Activated CD4-positive, CD25-positive, alpha-beta regulatory T cell treated with anti-CD3 and anti-CD28 coated beads, Interleukin-2, amount 50 U/mL, for 16 hours (primary cell): ENCODE measurements around the gene FAAH.

Experiments
- DNase-seq: peaks from one replicate; pipeline ENCODE4 v3.0.0-alpha.2; 2020; ENCODE audit warnings: low read depth, low spot score

FAAH gene

GRCh38 chr1:46422261-46422871, 28.2 kb downstream of the FAAH start:
- no peak for DNase-seq

DNA sequence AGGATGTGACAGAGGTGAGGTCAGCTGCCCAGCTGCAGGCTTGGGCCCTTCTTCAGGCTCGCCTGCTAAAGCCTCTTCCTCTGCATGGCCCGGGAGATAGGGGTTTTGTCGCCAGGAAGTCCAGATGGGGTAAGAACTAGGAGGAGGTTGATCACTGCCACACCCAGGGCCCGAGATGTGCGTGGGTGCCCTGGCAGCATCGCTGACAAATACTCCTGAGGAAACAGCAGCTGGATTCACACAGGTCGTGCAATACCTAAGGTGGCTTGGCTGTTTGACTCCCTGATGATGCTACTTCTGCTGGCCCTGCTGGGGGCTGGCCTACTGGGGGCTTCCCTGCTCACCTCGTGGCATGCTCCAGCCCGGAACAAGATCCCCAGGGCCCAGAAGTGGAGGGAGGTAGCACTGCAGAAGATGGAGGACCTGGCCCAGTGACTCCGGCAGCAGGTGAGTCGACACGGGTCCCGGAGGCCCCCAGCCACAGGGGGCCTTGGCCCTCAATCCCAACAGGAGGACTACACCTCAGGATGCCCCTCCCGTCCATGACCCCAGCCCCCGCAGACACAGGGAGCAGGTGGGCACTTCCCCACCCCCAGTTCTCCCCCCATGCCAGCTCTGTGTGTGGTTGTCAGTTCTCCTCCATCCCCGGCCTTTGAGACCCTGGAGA, 29.6 kb downstream of the FAAH start:
- no peak for DNase-seq

DNA sequence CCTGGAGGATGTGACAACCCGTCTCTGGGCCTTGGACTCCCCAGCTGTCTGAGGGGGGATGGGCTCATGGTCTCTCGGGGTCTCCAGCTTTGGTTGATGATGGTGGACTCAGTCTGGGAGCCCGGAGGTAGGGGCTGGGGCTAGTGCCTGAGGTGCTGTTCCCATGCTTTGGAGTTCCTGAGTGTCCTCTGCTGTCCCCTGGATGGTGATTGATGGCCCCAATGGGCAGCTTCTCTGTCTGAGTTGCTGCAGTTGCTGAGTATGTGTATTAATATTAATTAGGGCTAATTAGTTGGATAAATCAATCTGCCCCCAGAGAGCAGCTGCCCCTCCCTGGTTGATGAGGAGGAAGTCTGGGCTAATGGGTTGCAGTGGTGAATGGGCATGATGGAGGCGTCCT, 30.6 kb downstream of the FAAH start:
- no peak for DNase-seq

GRCh38 chr1:46425726-46426125, 31.6 kb downstream of the FAAH start:
- no peak for DNase-seq

- DNase-seq, result no peak
These were observed 33.4 kb downstream of the FAAH start for GRCh38 chr1:46427541-46427940.

- DNase-seq, result no peak
These were observed 35.3 kb downstream of the FAAH start for GRCh38 chr1:46429436-46429835.

GRCh38 chr1:46431695-46432094, 37.6 kb downstream of the FAAH start:
- DNase-seq, result no peak

DNA sequence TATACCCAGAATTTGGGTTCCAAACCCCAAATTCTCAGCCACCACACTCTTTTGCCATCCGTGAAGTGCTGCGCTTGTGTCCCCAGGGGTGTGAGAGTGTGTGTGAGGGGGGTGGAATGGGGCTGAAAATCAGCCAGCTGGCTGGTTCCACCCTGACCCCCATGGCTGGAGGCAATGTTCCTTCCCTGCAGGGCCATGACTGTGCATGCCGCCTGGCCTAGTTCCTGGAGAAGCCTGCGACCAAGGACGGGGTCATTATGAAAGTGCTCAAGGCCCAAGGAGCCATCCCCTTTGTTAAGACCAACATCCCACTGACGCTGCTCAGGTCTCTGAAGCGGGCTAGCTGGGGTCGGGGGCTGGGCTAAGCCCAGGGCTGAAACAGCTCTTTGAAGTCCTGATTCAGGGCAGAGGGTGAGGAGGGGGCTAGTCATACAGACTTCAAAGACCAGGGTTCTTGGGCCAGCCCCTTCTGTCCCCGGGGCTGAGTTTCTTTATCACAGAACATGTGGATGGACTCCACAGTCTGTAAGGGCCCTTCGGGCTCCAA, 38.7 kb downstream of the FAAH start:
- no peak for DNase-seq

GRCh38 chr1:46434358-46434757, 40.2 kb downstream of the FAAH start:
- DNase-seq, result no peak

DNA sequence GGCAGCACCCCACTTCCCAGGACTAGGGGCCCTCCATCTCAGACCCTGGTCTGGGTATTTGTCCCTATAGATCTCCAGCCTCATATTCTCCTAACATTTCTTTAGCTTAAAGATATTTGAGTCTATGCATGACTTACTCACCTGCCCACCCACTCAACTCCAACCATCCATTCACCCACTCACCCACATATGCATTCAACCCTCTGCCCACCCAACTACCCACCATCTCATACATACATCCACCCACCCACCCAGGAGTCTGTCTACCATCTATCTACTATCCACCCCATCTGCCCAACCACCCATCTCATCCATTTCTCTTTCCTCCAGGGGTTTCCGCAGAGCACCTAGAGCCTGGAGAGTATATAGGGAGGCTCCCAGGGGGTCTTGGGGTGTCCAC, 42.7 kb downstream of the FAAH start:
- DNase-seq, result no peak

DNA sequence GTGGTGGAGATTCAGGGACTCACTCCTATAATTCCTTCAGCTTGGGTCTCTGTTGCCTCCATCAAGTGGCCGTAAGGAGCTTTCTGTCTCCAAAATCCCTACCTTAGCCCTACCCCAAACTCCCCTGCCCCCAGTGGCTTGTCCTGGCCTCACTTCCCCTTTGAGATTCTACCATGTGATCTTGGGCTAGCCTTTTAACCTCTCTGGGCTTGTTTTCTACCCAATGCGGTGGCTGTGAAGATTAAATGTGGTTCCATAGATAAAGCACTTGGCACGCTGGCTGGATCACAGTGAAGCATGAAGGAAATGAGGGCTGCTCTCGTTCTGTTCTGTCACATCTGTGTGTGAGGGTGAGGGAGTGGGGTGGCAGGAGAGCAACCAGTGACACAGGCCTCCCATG, 43.6 kb downstream of the FAAH start:
- DNase-seq, result no peak

- no peak for DNase-seq
These were observed 44.2 kb downstream of the FAAH start for GRCh38 chr1:46438346-46438745.

GRCh38 chr1:46440478-46440877, 46.4 kb downstream of the FAAH start:
- no peak for DNase-seq

GRCh38 chr1:46442317-46443161, 48.4 kb downstream of the FAAH start:
- DNase-seq, result peak; percentile 16

- DNase-seq, result no peak
These were observed 50.3 kb downstream of the FAAH start for GRCh38 chr1:46444466-46444865.

DNA sequence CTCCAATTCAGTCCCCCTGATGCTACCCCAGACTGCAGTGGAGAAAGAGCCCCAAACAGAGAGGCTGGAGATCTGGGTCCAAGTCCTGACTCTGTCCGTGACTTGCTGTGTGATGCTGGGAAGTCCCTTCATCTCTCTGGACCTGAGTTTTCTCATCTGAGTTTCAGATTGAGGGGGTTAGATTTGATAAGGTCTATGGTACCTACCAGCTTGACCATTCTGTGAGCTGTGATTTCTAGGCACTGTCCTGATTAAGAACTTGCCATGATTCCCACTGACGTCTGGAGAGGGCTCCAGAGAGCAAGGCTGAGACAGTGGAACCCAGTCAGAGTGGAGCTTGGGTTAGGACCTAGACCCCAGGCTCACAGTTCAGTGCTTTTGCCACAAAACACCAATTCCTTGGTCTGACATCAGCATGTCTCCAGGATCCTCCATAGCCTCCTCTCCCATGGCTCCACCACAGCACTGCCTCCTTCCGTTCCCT, 51.7 kb downstream of the FAAH start:
- no peak for DNase-seq

GRCh38 chr1:46446646-46447498, 52.8 kb downstream of the FAAH start:
- DNase-seq, result peak; percentile 38

DNA sequence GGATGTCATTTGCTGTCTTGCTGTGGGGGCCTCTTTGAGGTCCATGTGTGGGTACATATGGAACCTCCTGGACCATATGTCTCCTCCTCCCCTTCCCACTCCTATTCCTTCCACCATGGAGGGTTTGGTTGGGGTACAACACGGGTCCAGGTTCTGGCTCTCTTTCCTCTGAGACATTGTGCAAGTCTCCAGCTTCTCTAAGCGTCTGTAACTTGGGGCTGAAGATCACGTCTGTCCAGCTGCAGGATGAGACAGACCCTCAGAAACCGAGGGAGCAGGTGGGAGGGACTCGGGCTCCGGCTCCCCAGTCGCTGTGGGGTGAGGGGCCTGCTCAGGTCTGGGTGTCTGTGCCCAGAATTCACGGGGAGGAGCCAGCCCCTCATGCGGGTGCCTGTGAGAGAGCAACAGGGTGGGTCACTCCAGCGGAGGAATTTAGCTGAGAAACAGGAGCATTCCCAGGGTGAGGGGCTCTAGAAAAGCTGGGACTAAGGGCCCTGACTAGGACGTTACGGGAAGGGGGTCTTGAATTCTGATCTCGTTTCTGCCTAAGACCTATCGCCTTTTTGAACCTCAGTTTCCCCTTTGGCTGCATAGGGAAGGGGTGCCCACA, 53.5 kb downstream of the FAAH start:
- DNase-seq, result no peak

GRCh38 chr1:46448109-46448911, 54.2 kb downstream of the FAAH start:
- no peak for DNase-seq
